SK-N-MC (cell line): ENCODE data around the gene CCR5AS.

Experiments
- EZH2 ChIP-seq: fragments of 200-600 bp; sonication (generic); IDR thresholded peaks from one replicate; pipeline ENCODE4 v1.6.1; 2017; ENCODE audit warnings: antibody characterized with exemption
- POLR2AphosphoS5 ChIP-seq: IDR thresholded peaks from 2 replicates; pipeline ENCODE4 v1.6.1; 2012; ENCODE audit warnings: mild to moderate bottlenecking, low read depth, low read length, borderline replicate concordance

DNA sequence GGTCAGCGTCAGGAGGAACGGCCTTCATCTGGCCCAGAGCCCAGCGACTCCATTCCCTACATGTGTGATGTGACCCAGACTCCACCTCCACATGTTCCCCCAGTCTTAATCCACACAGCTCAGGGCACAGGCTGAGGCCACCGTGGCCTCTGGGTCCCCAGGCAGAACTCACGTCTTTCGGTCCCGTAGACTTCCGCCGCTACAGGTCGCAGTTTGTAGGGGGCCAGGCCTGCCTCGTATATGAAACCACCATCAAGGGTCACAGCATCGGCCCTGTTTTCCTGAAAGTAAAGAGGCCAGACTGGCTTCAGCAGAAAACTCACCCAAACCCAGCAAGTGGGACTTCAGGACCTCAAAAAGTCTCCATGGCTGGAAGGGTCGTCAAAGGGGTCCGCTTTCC is 49.3 kb upstream of the CCR5AS start:
- TF ChIP-seq POLR2AphosphoS5 (no peak), EZH2 (no peak)
